GM21576 (cell line): ENCODE results near the gene BLOC1S1.
"Not testable (repeated sequence)": the region's sequence is repeated elsewhere in the genome, so short reads cannot be mapped to it uniquely, and the experiment has no call there.

Experiments used
- ATAC-seq: cut with Tn5 transposase; IDR thresholded peaks from one replicate; pipeline ENCODE4 v1.9.1; 2021; ENCODE audit warnings: mild to moderate bottlenecking, moderate library complexity; ENCODE audit not compliant: unreplicated experiment

Gene BLOC1S1

DNA sequence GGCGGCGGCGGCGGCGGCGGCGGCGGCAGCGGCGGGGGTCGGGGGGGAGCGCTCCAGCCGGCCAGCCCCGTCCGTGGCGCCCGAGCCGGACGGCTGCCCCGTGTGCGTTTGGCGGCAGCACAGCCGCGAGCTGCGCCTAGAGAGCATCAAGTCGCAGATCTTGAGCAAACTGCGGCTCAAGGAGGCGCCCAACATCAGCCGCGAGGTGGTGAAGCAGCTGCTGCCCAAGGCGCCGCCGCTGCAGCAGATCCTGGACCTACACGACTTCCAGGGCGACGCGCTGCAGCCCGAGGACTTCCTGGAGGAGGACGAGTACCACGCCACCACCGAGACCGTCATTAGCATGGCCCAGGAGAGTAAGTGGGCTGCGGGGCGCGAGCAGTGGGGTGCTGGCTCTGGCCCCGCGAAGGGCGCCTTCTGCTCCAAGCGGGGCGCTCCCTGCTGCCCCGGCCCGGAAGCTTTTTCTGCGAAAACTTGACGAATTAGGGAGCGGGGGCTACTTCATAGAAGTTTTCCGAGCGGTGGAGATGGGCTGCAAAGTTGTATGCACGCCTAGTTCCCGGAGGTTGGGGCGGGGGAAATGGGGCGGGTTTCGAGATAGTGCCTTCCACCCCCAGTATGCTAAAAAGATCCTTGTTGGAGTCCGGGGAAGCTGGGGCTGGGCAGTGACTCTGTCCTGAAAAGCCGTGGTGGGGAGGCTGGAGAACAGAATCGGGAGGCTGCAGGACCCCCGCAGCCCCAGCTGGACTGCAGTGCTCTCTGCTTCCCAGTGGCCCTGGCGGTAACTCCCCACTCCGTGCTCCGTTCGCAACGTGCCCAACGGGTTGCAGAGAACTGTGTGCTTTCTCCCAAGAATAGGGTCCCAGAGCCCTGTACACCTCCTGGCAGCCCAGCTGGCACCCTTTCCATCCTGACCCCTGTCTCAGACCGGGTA lies 27.8 kb downstream of the BLOC1S1 start:
- peak; percentile 37 for ATAC-seq

DNA sequence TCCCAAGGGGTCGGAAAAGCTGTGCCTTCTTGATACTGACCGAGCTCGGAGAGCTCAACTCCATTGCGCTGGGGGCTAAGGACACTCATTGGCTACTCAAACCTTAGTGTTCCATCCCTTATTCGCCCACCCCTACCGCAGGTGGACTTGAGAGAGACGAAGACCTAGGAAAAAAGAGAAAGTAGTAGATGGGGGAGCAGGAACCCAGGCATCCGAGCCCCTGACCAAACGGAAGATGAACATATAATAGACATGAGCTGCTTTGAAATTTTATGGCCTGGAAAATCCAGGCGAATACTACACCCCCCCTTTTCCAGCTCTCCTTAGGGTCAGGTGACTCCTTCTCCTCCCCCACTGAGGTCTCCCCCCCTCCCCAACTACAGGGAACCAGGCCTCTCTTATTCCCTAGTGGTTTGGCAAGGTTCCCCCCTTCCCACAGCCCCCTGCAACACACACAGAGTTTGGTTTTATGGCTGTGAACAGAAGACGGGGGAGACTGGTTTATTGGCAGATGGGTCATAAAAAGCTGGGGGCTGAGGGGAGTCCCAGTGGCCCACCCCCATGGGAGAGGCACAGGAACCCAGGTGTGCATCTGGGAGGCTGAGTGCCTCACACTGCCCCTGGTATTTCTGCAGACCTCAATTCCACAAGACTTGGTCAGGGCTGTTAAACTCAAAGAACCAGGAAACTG lies 28.6 kb downstream of the BLOC1S1 start:
- no peak for ATAC-seq

DNA sequence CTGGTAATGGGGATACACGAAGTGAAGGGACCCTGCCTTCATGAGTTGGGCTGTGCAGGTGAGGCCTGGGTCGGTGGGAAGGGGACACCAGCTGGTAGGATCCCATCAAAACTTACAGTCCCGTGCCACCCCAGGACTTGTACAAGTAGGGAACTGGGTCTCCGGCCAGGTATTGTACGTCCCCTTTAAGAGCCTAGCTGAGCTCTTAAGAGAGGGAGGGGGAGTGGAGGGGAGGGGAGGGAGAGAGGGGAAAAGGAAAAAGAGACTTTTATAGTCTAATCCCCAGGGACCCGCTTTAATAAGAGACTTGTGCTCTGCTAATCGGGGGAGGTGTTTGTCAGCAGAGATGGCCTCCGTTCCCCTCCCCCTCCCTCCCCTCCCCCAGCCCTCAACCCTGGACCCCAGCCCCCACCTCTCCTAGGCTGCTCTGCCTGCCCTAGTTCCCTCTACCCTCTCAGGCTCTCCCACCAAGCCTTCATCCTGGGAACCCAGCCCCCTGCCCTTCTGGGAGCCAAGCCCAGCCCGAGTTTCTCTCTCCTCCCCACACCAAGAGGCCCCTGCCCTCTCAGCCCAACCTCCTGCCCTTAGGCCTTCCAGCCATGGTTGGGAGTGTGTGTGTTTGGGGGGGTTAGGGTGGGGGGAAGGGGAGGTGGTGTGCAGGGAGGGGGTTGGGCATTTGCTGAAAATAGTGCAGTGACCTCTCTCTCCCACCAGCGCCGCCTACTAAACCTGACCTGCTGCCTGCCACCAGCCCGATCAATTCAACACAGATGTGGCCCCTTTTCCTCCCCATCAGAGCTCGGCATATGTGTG lies 29.7 kb downstream of the BLOC1S1 start:
- no peak for ATAC-seq

DNA sequence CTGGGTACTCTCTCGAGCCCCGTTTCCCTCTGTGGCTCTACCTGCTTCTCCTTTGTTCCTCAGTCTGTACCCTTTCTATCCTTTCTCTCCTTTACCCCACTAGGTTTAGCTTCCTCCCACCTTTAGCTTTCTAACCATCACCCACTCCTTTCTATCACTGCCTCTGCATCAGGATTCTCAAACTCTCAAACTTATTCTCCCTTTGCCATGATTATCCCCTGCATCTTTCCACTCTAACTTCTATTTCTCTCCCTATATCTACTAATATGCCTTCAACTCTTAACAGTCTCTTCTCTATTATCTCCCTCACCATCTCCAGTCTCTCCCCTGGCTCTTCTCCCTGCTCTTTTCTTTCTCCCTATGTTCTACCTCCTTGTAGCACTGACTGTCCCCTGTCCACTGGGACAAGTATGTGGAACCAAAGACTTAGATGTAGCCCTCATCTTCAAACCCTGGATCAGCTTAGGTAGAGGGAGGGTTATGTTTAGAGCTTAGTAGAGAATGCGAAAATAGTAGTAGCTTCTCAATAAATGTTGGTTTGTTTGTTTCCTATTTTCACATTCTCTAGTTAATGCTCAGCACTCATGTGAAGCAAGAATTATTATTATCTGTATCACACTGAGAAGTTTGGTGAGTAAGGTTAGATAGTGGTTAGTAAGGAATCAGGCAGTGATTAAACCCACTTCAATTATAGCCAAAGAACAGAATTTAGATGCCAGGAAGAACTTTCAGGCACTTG lies 30.5 kb downstream of the BLOC1S1 start:
- no peak for ATAC-seq

DNA sequence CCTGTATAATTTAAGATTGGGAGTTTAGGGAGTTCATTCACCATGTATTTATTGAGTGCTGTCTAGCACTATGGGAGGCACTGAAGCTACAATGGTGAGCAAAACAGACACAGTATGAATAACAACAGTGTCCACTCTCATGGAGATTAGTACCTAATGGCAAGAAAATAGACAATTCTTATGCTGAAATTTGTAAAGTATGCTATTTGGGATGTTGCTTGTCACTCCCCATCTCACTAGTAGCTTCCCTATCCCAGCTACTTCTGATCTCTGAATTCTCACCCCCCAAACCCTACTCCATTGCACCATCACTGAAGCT lies 31.0 kb downstream of the BLOC1S1 start:
- ATAC-seq: no peak

DNA sequence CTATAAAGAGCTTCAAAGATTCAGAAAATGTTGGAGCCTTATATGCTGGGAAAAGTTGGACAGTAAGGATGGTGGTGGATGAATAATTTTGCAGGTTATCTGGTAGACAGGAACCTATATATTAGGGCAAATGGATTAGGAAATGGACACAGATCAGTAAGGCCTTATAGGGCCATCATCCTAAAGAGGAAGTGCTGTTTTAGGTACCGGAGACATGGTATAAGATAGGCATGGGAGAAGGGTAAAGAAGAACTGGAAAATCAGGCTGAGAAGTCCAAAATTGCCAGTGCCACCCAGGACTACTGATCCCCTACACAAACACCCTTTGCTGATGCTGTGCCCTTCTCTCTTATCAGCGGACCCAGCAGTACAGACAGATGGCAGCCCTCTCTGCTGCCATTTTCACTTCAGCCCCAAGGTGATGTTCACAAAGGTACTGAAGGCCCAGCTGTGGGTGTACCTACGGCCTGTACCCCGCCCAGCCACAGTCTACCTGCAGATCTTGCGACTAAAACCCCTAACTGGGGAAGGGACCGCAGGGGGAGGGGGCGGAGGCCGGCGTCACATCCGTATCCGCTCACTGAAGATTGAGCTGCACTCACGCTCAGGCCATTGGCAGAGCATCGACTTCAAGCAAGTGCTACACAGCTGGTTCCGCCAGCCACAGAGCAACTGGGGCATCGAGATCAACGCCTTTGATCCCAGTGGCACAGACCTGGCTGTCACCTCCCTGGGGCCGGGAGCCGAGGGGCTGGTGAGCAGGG lies 32.6 kb downstream of the BLOC1S1 start:
- no peak for ATAC-seq

DNA sequence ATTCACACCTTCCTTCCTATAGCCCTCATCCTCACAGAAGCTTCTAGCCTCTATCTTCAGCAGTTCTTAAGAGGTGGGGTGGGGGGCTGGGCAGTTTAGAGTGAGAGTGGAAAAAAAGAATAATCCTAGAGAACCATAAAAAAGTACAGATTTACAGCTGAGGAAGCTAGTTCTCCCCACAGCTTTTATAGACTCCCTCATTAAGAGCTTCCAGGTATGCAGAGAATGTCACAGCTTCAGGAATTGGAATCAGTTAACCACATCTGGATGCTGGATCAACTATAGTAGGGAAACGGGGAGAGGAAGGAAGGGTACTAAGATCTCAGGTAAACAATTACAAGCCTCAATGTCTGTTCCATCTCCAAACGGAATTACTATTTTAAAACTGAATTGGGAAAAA lies 39.4 kb downstream of the BLOC1S1 start:
- no peak for ATAC-seq

DNA sequence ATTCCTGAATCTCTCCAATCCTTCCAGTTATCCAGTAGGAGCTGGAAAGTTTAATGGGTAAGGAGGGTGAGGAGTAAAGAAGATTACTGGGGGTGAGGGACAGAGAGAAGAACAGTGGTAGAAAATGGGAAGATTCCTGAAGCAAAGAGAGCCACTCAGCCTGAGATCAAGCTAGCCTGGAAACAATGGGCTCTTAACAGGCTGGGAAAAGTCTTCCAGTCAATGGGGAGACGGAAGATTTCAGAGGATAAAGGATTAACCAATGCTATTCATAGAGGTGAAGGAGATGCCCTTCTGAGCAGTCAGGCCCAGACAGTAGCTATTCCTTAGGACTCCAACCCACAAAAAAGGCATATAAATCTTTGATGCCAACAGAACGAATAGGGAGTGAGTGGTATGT lies 41.9 kb downstream of the BLOC1S1 start:
- no peak for ATAC-seq

DNA sequence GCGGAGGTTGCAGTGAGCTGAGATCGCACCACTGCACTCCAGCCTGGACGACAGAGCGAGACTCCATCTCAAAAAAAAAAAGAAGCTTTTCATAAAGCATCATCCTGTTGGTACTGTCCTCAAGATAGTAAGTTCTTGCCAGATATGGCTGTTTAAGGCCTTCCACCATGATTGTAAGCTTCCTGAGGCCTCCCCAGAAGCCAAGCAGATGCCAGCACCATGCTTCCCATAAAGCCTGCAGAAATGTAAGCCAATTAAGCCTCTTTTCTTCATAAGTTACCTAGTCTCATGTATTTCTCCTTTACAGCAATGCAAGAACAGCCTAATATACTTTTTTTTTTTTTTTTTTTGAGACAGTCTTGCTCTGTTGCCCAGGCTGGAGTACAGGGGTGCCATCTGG lies 42.7 kb downstream of the BLOC1S1 start:
- not testable (repeated sequence) for ATAC-seq

DNA sequence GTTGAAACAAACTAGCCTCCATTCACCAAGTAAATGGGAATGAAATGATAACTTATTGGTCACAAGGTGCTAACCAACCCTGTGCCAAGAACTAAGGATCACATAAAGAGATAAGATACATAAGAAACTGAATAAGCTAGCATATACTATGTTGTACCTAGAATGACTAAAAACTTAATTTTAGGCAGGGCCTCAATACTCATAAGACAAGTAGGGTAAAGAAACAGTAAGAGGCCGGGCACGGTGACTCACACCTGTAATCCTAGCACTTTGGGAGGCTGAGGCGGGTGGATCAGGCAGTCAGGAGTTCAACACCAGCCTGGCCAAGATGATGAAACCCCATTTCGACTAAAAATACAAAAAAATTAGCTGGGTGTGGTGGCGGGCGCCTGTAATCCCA lies 44.8 kb downstream of the BLOC1S1 start:
- ATAC-seq: no peak

DNA sequence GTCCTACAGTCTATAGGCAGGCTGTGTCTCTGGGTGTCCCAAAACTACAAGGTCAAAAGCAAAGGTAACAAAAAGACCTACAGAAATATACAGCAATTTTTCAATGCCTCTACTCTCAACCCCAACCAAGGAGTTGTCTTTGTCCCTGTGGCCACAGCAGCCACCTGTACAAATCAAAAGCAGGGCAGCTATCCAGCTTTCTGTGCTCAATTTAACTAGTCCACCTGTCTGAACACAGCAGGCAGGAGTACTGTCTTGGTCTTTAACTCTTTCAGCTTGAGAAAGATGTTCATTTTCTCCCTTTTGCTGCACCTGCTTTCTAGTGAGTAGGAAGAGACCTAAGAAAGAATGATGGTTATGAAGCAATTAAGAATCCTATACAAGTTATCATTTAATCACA lies 46.8 kb downstream of the BLOC1S1 start:
- no peak for ATAC-seq

DNA sequence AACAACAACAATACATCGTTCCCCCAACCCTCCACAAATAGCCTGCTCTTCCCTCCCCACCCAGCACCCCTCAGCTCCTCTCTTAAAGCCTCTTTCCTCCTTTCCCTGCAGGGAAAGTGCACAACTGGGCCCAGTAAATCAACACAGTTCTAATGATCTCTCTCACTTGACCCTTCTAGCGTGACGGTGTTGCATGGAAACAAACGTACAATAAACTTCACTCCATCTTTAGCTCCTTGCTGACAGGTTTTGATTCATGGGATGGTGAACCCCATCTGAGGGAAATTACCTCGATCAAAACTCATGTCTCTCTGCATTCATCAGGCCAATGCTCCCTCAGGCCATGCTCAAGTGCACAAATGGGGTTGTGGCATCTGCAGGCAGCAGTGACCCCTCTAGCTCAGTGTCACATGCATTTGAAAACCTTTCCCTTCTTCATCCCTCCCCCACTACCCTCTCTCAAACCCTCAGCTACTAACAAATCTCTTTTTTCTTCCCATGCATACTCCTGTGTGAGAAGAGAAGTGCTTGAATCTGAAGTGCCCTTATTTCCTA lies 50.0 kb downstream of the BLOC1S1 start:
- no peak for ATAC-seq

DNA sequence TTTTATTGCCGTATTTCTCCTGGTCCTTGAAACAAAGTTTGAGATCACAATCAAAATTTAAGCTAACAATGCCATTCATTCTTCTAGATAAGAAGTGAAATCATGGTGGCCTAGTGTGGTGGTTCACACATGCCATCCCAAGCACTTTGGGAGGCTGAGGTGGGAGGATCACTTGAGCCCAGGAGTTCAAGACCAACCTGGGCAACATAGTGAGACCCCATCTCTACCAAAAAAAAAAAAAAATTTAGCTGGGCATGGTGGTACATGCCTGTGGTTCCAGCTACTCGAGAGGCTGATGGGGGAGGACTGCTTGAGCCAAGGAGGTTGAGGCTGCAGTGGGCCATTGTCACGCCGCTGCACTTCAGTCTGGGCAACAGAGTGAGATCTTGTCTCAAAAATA lies 51.3 kb downstream of the BLOC1S1 start:
- ATAC-seq: no peak
